ACC112 (cell line): ENCODE results near the gene LSS.
"Not testable (repeated sequence)": the region's sequence is repeated elsewhere in the genome, so short reads cannot be mapped to it uniquely, and the experiment has no call there.

ENCODE experiments used
- H2AFZ ChIP-seq: fragments of 200-600 bp; sonication (generic); one replicate; pipeline ENCODE4 v1.6.0; 2017; ENCODE audit warnings: antibody characterized with exemption, low read length; ENCODE audit not compliant: unreplicated experiment
- H3K27ac ChIP-seq: fragments of 200-600 bp; sonication (generic); 2 replicates; pipeline ENCODE4 v1.5.1; 2014; ENCODE audit warnings: low read depth, mild to moderate bottlenecking, antibody characterized with exemption, low read length, moderate library complexity
- H3K27me3 ChIP-seq: fragments of 200-600 bp; sonication (generic); 2 replicates; pipeline ENCODE4 v1.6.1; 2014; ENCODE audit warnings: mild to moderate bottlenecking, antibody characterized with exemption, low read length, moderate library complexity, mixed read lengths; ENCODE audit not compliant: insufficient read depth
- H3K36me3 ChIP-seq: fragments of 200-600 bp; sonication (generic); 2 replicates; pipeline ENCODE4 v1.6.1; 2016; ENCODE audit warnings: mild to moderate bottlenecking, antibody characterized with exemption, low read length, moderate library complexity, mixed read lengths; ENCODE audit not compliant: insufficient read depth
- H3K4me1 ChIP-seq: fragments of 200-600 bp; sonication (generic); one replicate; pipeline ENCODE4 v1.6.1; 2016; ENCODE audit warnings: low read length, mixed read lengths; ENCODE audit not compliant: insufficient read depth, unreplicated experiment, control insufficient read depth
- H3K4me3 ChIP-seq: fragments of 200-600 bp; sonication (generic); 2 replicates; pipeline ENCODE4 v1.5.1; 2014; ENCODE audit warnings: mild to moderate bottlenecking, low read depth, low read length
- H3K79me2 ChIP-seq: fragments of 200-600 bp; sonication (generic); one replicate; pipeline ENCODE4 v1.6.0; 2016; ENCODE audit warnings: low read length; ENCODE audit not compliant: control insufficient read depth, unreplicated experiment, insufficient read depth

The LSS gene

DNA sequence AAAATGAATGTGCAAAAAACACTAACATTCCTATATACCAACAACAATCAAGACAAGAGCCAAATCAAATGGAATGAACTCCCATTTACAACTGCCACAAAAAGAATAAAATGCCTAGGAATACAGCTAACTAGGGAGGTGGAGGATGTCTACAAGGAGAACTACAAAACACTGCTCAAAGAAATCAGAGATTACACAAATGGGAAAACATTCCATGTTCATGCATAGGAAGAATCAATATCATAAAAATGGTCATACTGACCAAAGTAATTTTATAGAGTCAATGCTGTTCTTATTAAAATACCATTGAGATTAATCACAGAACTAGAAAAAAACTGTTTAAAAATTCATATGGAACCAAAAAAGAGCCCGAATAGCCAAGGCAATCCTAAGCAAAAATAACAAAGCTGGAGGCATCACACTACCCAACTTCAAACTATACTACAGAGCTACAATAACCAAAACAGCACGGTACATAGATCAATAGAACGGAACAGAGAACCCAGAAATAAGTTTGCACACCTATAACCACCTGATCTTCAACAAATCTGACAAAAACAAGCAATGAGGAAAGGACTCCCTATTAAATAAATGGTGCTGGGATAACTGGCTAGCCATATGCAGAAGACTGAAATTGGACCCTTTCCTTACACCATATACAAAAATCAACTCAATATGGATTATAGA, 52.0 kb downstream of the LSS start:
- not testable (repeated sequence) for H2AFZ ChIP-seq, H3K36me3 ChIP-seq, H3K79me2 ChIP-seq, H3K27ac ChIP-seq, H3K27me3 ChIP-seq, H3K4me3 ChIP-seq, H3K4me1 ChIP-seq

DNA sequence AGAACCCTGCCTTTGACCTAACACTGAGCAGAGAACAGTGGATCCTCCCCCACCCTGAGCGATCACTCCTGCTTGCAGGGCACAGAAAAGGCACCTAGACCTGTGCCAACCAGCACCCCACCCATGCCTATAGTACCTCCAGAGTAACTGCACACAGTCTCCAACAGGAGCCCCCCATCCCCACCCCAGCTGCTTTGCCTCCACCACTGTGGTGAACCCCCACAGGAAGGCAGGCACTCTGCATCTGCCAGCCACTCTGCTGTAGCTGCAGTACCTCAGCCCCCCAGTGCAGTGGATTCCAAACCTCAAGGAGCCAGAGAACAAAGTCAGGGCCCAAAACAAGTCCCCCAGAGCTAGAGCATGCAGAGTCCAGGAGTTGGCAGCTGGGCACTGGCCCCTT, 55.0 kb downstream of the LSS start:
- no peaks in the 10 kb centered on the region for H3K27me3 ChIP-seq
- no peak overlapping the region for H3K4me3 ChIP-seq
- no peak overlapping the region for H2AFZ ChIP-seq
- H3K27ac ChIP-seq = no peak overlapping the region
- no peaks in the 10 kb centered on the region for H3K79me2 ChIP-seq
- no peaks in the 10 kb centered on the region for H3K4me1 ChIP-seq
- no peaks in the 10 kb centered on the region for H3K36me3 ChIP-seq

DNA sequence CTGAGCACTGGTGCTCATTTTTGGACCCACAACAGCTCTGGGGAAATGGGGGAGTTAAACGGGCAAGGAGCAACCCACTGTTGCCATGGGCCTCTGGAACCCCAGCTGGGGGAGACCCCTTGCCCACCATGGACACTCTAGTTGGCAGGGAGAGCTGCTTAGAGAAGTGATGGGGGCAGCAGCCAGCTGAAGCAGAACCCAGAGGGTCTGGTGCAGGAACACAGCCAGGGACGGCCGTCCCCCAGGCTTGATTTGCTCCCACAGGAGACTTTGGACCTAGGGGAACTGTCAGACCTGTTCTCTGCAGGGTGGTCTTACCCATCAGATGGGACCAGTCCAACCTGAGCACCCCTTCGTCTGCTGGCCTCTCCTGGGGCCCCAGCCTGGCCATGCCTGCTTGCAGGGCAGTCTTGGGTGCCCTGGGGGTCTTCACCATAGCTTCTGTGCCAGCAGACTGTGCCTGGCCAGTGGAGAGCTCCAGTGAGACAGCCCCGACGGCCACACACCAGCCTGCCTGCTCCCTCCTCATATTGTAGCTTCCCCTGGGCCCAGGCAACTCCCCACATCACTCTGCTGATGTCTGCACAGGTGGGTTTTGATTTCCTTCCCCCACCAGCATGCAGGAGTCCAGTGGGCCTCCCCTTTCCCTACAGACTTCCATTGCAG, 55.6 kb downstream of the LSS start:
- H3K36me3 ChIP-seq = no peaks in the 10 kb centered on the region

GRCh38 chr21:46171996-46172862, 56.3 kb downstream of the LSS start:
- Histone ChIP-seq H3K4me1 (no peaks in the 10 kb centered on the region), H3K27ac (no peak overlapping the region), H3K36me3 (no peaks in the 10 kb centered on the region), H2AFZ (no peak overlapping the region), H3K79me2 (no peaks in the 10 kb centered on the region), H3K4me3 (no peak overlapping the region), H3K27me3 (no peaks in the 10 kb centered on the region)

More for the DNA sequence above, 55.6 kb downstream of the LSS start:
- no peaks in the 10 kb centered on the region for H3K27me3 ChIP-seq
- no peaks in the 10 kb centered on the region for H3K4me1 ChIP-seq
- H3K79me2 ChIP-seq = no peaks in the 10 kb centered on the region
- H2AFZ ChIP-seq = no peak overlapping the region
- H3K4me3 ChIP-seq = no peak overlapping the region
- no peak overlapping the region for H3K27ac ChIP-seq

- Histone ChIP-seq H3K4me1 (no peaks in the 10 kb centered on the region), H3K27me3 (no peaks in the 10 kb centered on the region), H2AFZ (no peak overlapping the region), H3K27ac (no peak overlapping the region), H3K36me3 (no peaks in the 10 kb centered on the region), H3K4me3 (no peak overlapping the region), H3K79me2 (no peaks in the 10 kb centered on the region)
These were observed 57.0 kb downstream of the LSS start for GRCh38 chr21:46171585-46171984.

- H3K27ac ChIP-seq, H3K4me1 ChIP-seq, H2AFZ ChIP-seq, H3K79me2 ChIP-seq, H3K36me3 ChIP-seq, H3K4me3 ChIP-seq, H3K27me3 ChIP-seq: not testable (repeated sequence)
These were observed 58.0 kb downstream of the LSS start for GRCh38 chr21:46170436-46171193.

DNA sequence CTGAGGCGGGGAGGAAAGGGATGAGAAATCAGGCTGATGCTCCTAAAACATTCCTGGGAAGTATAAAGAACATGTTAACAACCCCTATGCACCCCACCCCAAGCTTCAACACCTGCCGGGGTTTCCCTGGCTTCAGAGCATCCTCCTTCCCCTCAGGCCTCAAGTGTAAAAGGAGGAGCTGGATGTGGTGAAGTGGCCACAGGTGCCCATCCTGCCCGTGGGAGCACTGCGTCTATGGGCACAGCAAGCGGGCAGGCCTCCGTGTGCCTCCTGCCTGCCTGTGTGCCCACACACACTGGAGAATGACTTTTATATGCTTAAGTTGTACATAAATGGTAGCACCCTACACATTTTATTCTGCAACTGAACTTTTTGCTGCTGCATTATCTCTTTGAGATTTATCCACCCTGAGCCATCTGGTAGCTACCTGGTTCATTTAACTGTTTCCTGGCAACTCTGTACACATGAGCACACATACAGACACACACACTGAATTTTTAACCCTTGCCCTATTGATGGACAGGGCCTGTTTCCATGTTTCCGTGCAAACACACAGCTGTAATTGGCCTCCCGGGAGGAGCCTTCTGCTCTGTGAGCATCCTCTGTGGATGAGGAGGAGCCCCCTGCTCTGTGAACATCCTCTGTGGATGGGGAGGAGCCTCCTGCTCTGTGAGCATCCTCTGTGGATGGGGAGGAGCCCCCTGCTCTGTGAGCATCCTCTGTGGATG, 59.8 kb downstream of the LSS start:
- H3K4me1 ChIP-seq = no peaks in the 10 kb centered on the region
- H2AFZ ChIP-seq = no peak overlapping the region
- no peaks in the 10 kb centered on the region for H3K79me2 ChIP-seq
- no peaks in the 10 kb centered on the region for H3K27me3 ChIP-seq
- no peak overlapping the region for H3K4me3 ChIP-seq
- no peak overlapping the region for H3K27ac ChIP-seq
- no peaks in the 10 kb centered on the region for H3K36me3 ChIP-seq

- H3K79me2 ChIP-seq = no peaks in the 10 kb centered on the region
- no peak overlapping the region for H2AFZ ChIP-seq
- H3K4me3 ChIP-seq = no peak overlapping the region
- H3K27me3 ChIP-seq = no peaks in the 10 kb centered on the region
- no peaks in the 10 kb centered on the region for H3K4me1 ChIP-seq
- no peaks in the 10 kb centered on the region for H3K36me3 ChIP-seq
- H3K27ac ChIP-seq = no peak overlapping the region
These were observed 60.3 kb downstream of the LSS start for GRCh38 chr21:46168238-46168637.

- Histone ChIP-seq H2AFZ (no peak overlapping the region), H3K4me3 (no peak overlapping the region), H3K79me2 (no peaks in the 10 kb centered on the region), H3K27me3 (no peaks in the 10 kb centered on the region), H3K27ac (no peak overlapping the region), H3K36me3 (peaks cover 4% of the 10 kb centered on the region; the same call in 1 of the 2 replicates), H3K4me1 (no peaks in the 10 kb centered on the region)
These were observed 63.5 kb downstream of the LSS start for GRCh38 chr21:46165098-46165497.

- H3K27me3 ChIP-seq = no peaks in the 10 kb centered on the region
- H2AFZ ChIP-seq = no peak overlapping the region
- H3K4me3 ChIP-seq = no peak overlapping the region
- no peaks in the 10 kb centered on the region for H3K4me1 ChIP-seq
- no peaks in the 10 kb centered on the region for H3K79me2 ChIP-seq
- H3K36me3 ChIP-seq = peaks cover 4% of the 10 kb centered on the region; the same call in 1 of the 2 replicates
- H3K27ac ChIP-seq = no peak overlapping the region
These were observed 65.2 kb downstream of the LSS start for GRCh38 chr21:46163380-46163779.
